ENCODE results near the gene PALS2. TPM values are rescaled to one million over a fixed set of nuclear protein-coding genes. Genes with fewer than 3 reads are reported as not detected.
A peak's percentile ranks its signal among the peaks of the same experiment; 100 is the strongest.

The PALS2 gene
- total RNA-seq, 1 donor = 23.7 TPM

GRCh38 chr7:24573554-24574338, 494 bp downstream of the PALS2 start:
- TF ChIP-seq CTCF (IDR thresholded peaks at IDR 0.05; ENCODE audit: insufficient read depth, low read depth, low read length) = no peak
- H3K4me3 ChIP-seq (ENCODE audit: low read depth, low read length) = peak overlapping the region; percentile 76
- DNase-seq (ENCODE audit: low read depth) = peak; percentile 52

GRCh38 chr7:24574386-24574785, 1.1 kb downstream of the PALS2 start:
- TF ChIP-seq CTCF (IDR thresholded peaks at IDR 0.05; ENCODE audit: insufficient read depth, low read depth, low read length) = no peak
- H3K4me3 ChIP-seq (ENCODE audit: low read depth, low read length) = peak overlapping the region; percentile 76
- DNase-seq (ENCODE audit: low read depth) = no peak

- DNase-seq (ENCODE audit: low read depth) = no peak
- no peak for TF ChIP-seq CTCF (IDR thresholded peaks at IDR 0.05; ENCODE audit: insufficient read depth, low read depth, low read length)
- peak overlapping the region; percentile 76 for H3K4me3 ChIP-seq (ENCODE audit: low read depth, low read length)
These were observed 1.7 kb downstream of the PALS2 start for GRCh38 chr7:24574950-24575349.

- DNase-seq (ENCODE audit: low read depth) = peak; percentile 76
- TF ChIP-seq CTCF (IDR thresholded peaks at IDR 0.05; ENCODE audit: insufficient read depth, low read depth, low read length) = peak; percentile 77
- H3K4me3 ChIP-seq (ENCODE audit: low read depth, low read length) = no peak overlapping the region
These were observed 3.1 kb downstream of the PALS2 start for GRCh38 chr7:24576171-24577025.

GRCh38 chr7:24578052-24578451, 4.8 kb downstream of the PALS2 start:
- TF ChIP-seq CTCF (IDR thresholded peaks at IDR 0.05; ENCODE audit: insufficient read depth, low read depth, low read length) = no peak
- no peak overlapping the region for H3K4me3 ChIP-seq (ENCODE audit: low read depth, low read length)
- no peak for DNase-seq (ENCODE audit: low read depth)

- H3K4me3 ChIP-seq (ENCODE audit: low read depth, low read length) = no peak overlapping the region
- TF ChIP-seq CTCF (IDR thresholded peaks at IDR 0.05; ENCODE audit: insufficient read depth, low read depth, low read length) = no peak
- peak; percentile 73 for DNase-seq (ENCODE audit: low read depth)
These were observed 7.2 kb downstream of the PALS2 start for GRCh38 chr7:24580283-24580946.
